ENCODE results near the gene CFAP52. TPM values are rescaled to one million over a fixed set of nuclear protein-coding genes. Genes with fewer than 3 reads are reported as not detected.

The CFAP52 gene
- total and polyA plus RNA-seq, 2 donors (not counting 3 experiments of a cell fraction or from before 2014, with no cell fraction given): not detected

DNA sequence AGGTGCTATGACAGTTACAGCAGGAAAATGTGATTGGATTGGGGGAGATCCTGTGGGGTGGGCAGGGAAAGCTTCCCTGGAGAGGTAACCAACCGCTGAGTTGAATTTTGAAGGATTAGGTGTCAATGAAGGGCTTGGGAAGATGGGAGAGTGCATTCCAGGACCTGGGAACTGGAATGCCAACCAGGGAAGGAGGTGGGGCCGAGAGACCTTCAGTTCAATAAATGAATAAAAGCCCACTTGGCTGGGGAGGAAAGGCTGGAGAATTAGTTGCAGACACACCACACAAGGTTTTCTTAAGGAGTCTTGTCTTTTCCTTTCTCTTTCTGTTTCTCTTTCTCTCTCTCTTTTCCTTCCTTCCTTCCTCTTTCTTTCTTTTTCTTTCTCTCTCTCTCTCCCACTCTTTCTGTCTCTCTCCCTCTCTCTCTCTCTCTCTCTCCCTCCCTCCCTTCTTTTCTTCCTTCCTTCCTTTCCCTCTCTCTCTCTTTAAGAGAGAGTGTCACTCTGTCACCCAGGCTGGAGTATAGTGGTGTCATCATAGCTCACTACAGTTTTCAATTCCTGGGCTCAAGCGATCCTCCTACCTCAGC is 72.2 kb downstream of the CFAP52 start:
- Histone ChIP-seq H4K20me1 (replicated peaks; ENCODE audit: control insufficient read depth, extremely low read depth, insufficient read depth, low read length) (no peaks in the 10 kb centered on the region), H3K4me2 (ENCODE audit: insufficient read depth, low read length) (no peak overlapping the region), H3K36me3 (ENCODE audit: control insufficient read depth in 2 of 2, extremely low read depth in 1 of 2, insufficient read depth in 2 of 2, low read length in 2 of 2) (no peaks in the 10 kb centered on the region), H3K4me3 (replicated peaks in 1 of 3; ENCODE audit: insufficient read depth in 1 of 3, low read depth in 1 of 3, low read length in 3 of 3) (no peak overlapping the region), H3K79me2 (ENCODE audit: control insufficient read depth, insufficient read depth, low read length) (no peaks in the 10 kb centered on the region), H3K27me3 (ENCODE audit: control insufficient read depth in 2 of 2, insufficient read depth in 2 of 2, low read length in 2 of 2) (peaks cover 14 to 15% of the 10 kb centered on the region in 2 experiments), H3K4me1 (ENCODE audit: control insufficient read depth, extremely low read depth, insufficient read depth, low read length) (peaks cover 4% of the 10 kb centered on the region), H2AFZ (ENCODE audit: low read depth, low read length) (no peak overlapping the region), H3K9ac (replicated peaks; ENCODE audit: extremely low read depth, insufficient read depth, low read length) (no peak overlapping the region), H3K9me1 (replicated peaks; ENCODE audit: control insufficient read depth, extremely low read depth, insufficient read depth, low read length) (no peaks in the 10 kb centered on the region), H3K27ac (ENCODE audit: insufficient read depth, low read depth, low read length) (no peak overlapping the region), H3K9me3 (replicated peaks; ENCODE audit: control insufficient read depth, insufficient read depth, low read length) (no peaks in the 10 kb centered on the region)
- dilution Hi-C loops (cut with MboI; ENCODE audit: extremely low pct_ligation_motif_present, low sequenced_read_pairs): no loop called here
- CTCF ChIA-PET: no interaction called here
- no peak for TF ChIP-seq FOS (IDR thresholded peaks at IDR 0.05; ENCODE audit: borderline replicate concordance, insufficient read depth, low read length)
- TF ChIP-seq, protein P1, sequence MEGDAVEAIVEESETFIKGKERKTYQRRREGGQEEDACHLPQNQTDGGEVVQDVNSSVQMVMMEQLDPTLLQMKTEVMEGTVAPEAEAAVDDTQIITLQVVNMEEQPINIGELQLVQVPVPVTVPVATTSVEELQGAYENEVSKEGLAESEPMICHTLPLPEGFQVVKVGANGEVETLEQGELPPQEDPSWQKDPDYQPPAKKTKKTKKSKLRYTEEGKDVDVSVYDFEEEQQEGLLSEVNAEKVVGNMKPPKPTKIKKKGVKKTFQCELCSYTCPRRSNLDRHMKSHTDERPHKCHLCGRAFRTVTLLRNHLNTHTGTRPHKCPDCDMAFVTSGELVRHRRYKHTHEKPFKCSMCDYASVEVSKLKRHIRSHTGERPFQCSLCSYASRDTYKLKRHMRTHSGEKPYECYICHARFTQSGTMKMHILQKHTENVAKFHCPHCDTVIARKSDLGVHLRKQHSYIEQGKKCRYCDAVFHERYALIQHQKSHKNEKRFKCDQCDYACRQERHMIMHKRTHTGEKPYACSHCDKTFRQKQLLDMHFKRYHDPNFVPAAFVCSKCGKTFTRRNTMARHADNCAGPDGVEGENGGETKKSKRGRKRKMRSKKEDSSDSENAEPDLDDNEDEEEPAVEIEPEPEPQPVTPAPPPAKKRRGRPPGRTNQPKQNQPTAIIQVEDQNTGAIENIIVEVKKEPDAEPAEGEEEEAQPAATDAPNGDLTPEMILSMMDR (IDR thresholded peaks at IDR 0.05; ENCODE audit: extremely low read depth in 1 of 2, insufficient read depth in 1 of 2, low read depth in 1 of 2, low read length in 2 of 2): no peak
- TF ChIP-seq GATA2 (IDR thresholded peaks at IDR 0.05; ENCODE audit: insufficient read depth, insufficient read length, low read depth, low read length): no peak
- no peak for TF ChIP-seq POLR2AphosphoS5 (IDR thresholded peaks at IDR 0.05; ENCODE audit: insufficient read depth, low read depth, low read length)
- TF ChIP-seq POLR2A (IDR thresholded peaks at IDR 0.05; ENCODE audit: low read depth, low read length): no peak
- TF ChIP-seq EZH2 (IDR thresholded peaks at IDR 0.05; ENCODE audit: borderline replicate concordance, low read depth, low read length, severe bottlenecking): no peak
- TF ChIP-seq, protein P2, sequence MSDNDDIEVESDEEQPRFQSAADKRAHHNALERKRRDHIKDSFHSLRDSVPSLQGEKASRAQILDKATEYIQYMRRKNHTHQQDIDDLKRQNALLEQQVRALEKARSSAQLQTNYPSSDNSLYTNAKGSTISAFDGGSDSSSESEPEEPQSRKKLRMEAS (IDR thresholded peaks at IDR 0.05; ENCODE audit: insufficient read depth, insufficient read length): no peak
- TF ChIP-seq MYC (IDR thresholded peaks at IDR 0.05; ENCODE audit: low read depth, low read length): no peak
- intact Hi-C loops (cut with micrococcal nuclease): no loop called here
- FAIRE-seq (no peak), DNase-seq (ENCODE audit: low read depth, low spot score) (no peak)
- POLR2A ChIA-PET: no interaction called here
- no TSS peak for BruUV-seq (replicated peaks)

Measured in endothelial cell of umbilical vein (primary cell).